ENCODE measurements around the gene CD74.
A peak's percentile ranks its signal among the peaks of the same experiment; 100 is the strongest.

Gene CD74

DNA sequence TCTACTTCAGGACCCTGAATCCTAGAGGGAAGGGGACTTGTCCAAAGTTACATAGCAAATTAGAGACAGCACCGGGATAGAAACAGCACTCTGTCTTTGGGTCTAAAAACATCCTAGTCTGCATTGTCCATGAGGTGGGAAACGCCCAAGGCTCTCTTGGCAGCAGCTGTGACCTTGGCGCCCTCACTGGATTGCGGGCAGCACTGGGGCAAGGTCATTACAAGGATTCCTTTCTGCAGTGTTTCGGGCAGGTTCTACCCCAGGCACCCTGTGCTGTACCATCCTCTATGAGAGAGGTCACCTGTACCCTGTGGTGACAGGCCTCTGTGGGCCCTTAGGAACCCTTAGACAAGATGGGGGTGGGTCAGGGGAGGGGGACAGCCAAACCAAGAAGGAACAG lies 8.6 kb downstream of the CD74 start:
- Histone ChIP-seq H3K36me3 (ENCODE audit: control insufficient read depth, insufficient read depth, low read length) (peaks cover 70% of the 10 kb centered on the region), H3K27me3 (replicated peaks; ENCODE audit: control insufficient read depth, insufficient read depth, low read length) (no peaks in the 10 kb centered on the region), H3K4me3 (replicated peaks; ENCODE audit: low read depth, low read length) (no peak overlapping the region)
- no peak for DNase-seq (ENCODE audit: extremely low read depth, insufficient read length)
- TF ChIP-seq, protein P1, sequence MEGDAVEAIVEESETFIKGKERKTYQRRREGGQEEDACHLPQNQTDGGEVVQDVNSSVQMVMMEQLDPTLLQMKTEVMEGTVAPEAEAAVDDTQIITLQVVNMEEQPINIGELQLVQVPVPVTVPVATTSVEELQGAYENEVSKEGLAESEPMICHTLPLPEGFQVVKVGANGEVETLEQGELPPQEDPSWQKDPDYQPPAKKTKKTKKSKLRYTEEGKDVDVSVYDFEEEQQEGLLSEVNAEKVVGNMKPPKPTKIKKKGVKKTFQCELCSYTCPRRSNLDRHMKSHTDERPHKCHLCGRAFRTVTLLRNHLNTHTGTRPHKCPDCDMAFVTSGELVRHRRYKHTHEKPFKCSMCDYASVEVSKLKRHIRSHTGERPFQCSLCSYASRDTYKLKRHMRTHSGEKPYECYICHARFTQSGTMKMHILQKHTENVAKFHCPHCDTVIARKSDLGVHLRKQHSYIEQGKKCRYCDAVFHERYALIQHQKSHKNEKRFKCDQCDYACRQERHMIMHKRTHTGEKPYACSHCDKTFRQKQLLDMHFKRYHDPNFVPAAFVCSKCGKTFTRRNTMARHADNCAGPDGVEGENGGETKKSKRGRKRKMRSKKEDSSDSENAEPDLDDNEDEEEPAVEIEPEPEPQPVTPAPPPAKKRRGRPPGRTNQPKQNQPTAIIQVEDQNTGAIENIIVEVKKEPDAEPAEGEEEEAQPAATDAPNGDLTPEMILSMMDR (IDR thresholded peaks at IDR 0.05; ENCODE audit: insufficient read depth, low read length, poor library complexity, severe bottlenecking), result no peak

- H3K36me3 ChIP-seq (ENCODE audit: control insufficient read depth, insufficient read depth, low read length), result peaks cover 64% of the 10 kb centered on the region
- no peak overlapping the region for H3K4me3 ChIP-seq (replicated peaks; ENCODE audit: low read depth, low read length)
- TF ChIP-seq, protein P1 (IDR thresholded peaks at IDR 0.05; ENCODE audit: insufficient read depth, low read length, poor library complexity, severe bottlenecking), result no peak
- H3K27me3 ChIP-seq (replicated peaks; ENCODE audit: control insufficient read depth, insufficient read depth, low read length), result no peaks in the 10 kb centered on the region
- peak; percentile 59 for DNase-seq (ENCODE audit: extremely low read depth, insufficient read length)
Measured at GRCh38 chr5:150402901-150403342, 9.8 kb downstream of the CD74 start.

- Histone ChIP-seq H3K27me3 (replicated peaks; ENCODE audit: control insufficient read depth, insufficient read depth, low read length) (no peaks in the 10 kb centered on the region), H3K4me3 (replicated peaks; ENCODE audit: low read depth, low read length) (no peak overlapping the region), H3K36me3 (ENCODE audit: control insufficient read depth, insufficient read depth, low read length) (peaks cover 65% of the 10 kb centered on the region)
- TF ChIP-seq, protein P1 (IDR thresholded peaks at IDR 0.05; ENCODE audit: insufficient read depth, low read length, poor library complexity, severe bottlenecking), result no peak
- DNase-seq (ENCODE audit: extremely low read depth, insufficient read length), result peak; percentile 58
Measured at GRCh38 chr5:150402229-150402773, 10.4 kb downstream of the CD74 start.

- Histone ChIP-seq H3K36me3 (ENCODE audit: control insufficient read depth, insufficient read depth, low read length) (peaks cover 60% of the 10 kb centered on the region), H3K4me3 (replicated peaks; ENCODE audit: low read depth, low read length) (no peak overlapping the region), H3K27me3 (replicated peaks; ENCODE audit: control insufficient read depth, insufficient read depth, low read length) (no peaks in the 10 kb centered on the region)
- TF ChIP-seq, protein P1 (IDR thresholded peaks at IDR 0.05; ENCODE audit: insufficient read depth, low read length, poor library complexity, severe bottlenecking), result no peak
- DNase-seq (ENCODE audit: extremely low read depth, insufficient read length), result peak; percentile 59
Measured at GRCh38 chr5:150401376-150402228, 11.1 kb downstream of the CD74 start.

GRCh38 chr5:150401076-150401375 lies 11.7 kb downstream of the CD74 start:
- no peaks in the 10 kb centered on the region for H3K27me3 ChIP-seq (replicated peaks; ENCODE audit: control insufficient read depth, insufficient read depth, low read length)
- H3K36me3 ChIP-seq (ENCODE audit: control insufficient read depth, insufficient read depth, low read length), result peaks cover 59% of the 10 kb centered on the region
- TF ChIP-seq, protein P1 (IDR thresholded peaks at IDR 0.05; ENCODE audit: insufficient read depth, low read length, poor library complexity, severe bottlenecking), result no peak
- DNase-seq (ENCODE audit: extremely low read depth, insufficient read length), result no peak
- H3K4me3 ChIP-seq (replicated peaks; ENCODE audit: low read depth, low read length), result no peak overlapping the region
